NCI-H510A (cell line): ENCODE data around the gene BTBD6.
"Not testable (repeated sequence)": the region's sequence is repeated elsewhere in the genome, so short reads cannot be mapped to it uniquely, and the experiment has no call there.

ENCODE experiments used
- DNase-seq: peaks from one replicate; lab custom pipeline; 2025; lab: John Stamatoyannopoulos, UW

The BTBD6 gene

GRCh38 chr14:105294142-105294597 lies 45.8 kb downstream of the BTBD6 start:
- DNase-seq, result peak; percentile 41

GRCh38 chr14:105297311-105297710 lies 49.0 kb downstream of the BTBD6 start:
- DNase-seq, result not testable (repeated sequence)

GRCh38 chr14:105299654-105300541 lies 51.6 kb downstream of the BTBD6 start:
- no peak for DNase-seq
